Measurements from ENCODE around the gene EWSR1. TPM values are rescaled to one million over a fixed set of nuclear protein-coding genes. Genes with fewer than 3 reads are reported as not detected.

Gene EWSR1
- total RNA-seq, 1 experiment from 2014 or later, result 462 TPM

- Histone ChIP-seq H2BK12ac (ENCODE audit: insufficient read length, low read depth, low read length) (no peak overlapping the region), H2BK120ac (ENCODE audit: low read depth, low read length, poor library complexity, severe bottlenecking) (no peak overlapping the region), H4K8ac (replicated peaks; ENCODE audit: insufficient read length, low read depth, low read length) (no peak overlapping the region), H2AFZ (ENCODE audit: low read length) (no peak overlapping the region), H3K14ac (ENCODE audit: insufficient read depth, low read length) (no peak overlapping the region), H3K9me3 (ENCODE audit: control insufficient read depth, low read depth, low read length) (no peaks in the 10 kb centered on the region), H2AK5ac (ENCODE audit: insufficient read length, low read length) (no peak overlapping the region), H2BK15ac (ENCODE audit: low read depth, low read length) (no peak overlapping the region), H4K91ac (ENCODE audit: insufficient read length, low read depth, low read length) (no peak overlapping the region), H3K79me2 (ENCODE audit: insufficient read depth, low read length) (no peaks in the 10 kb centered on the region), H3K18ac (ENCODE audit: insufficient read length, low read depth, low read length) (no peak overlapping the region), H4K5ac (ENCODE audit: insufficient read length, low read depth, low read length) (no peak overlapping the region), H4K20me1 (ENCODE audit: control insufficient read depth, insufficient read depth, insufficient read length) (no peaks in the 10 kb centered on the region), H3K23ac (ENCODE audit: insufficient read length, low read depth, low read length) (no peak overlapping the region), H3K4me1 (ENCODE audit: insufficient read depth, low read length) (no peaks in the 10 kb centered on the region), H3K79me1 (ENCODE audit: insufficient read depth, low read depth, low read length, poor library complexity, severe bottlenecking) (no peaks in the 10 kb centered on the region), H2BK5ac (ENCODE audit: insufficient read length, low read length) (no peak overlapping the region), H3K23me2 (ENCODE audit: insufficient read length, low read depth, low read length, poor library complexity, severe bottlenecking) (no peaks in the 10 kb centered on the region), H3K4ac (ENCODE audit: low read depth, low read length) (no peak overlapping the region), H3K9ac (ENCODE audit: extremely low read depth, insufficient read length, low read length) (no peak overlapping the region), H3K27me3 (ENCODE audit: insufficient read depth, low read length) (no peaks in the 10 kb centered on the region), H3K56ac (ENCODE audit: insufficient read length, low read depth, low read length) (no peak overlapping the region), H3T11ph (ENCODE audit: low read length) (no peak overlapping the region), H2BK20ac (ENCODE audit: low read depth, low read length, poor library complexity, severe bottlenecking) (no peak overlapping the region), H3K27ac (ENCODE audit: insufficient read length, low read depth, low read length) (no peak overlapping the region), H3K4me2 (ENCODE audit: insufficient read depth, insufficient read length, low read length) (no peak overlapping the region)
- no CpG with 5 or more reads among the region's 8 CpGs for WGBS (ENCODE audit: extremely low coverage, insufficient read length, low lambda C conversion rate)
- Mint-ChIP-seq H3K4me3 (no peak overlapping the region), H3K36me3 (ENCODE audit: insufficient read depth in 1 of 3, low read depth in 3 of 3) (peaks cover 3 to 12% (median 4%) of the 10 kb centered on the region in 3 experiments; a peak in 5 of 7 replicates), H3K27ac (no peak overlapping the region), H3K27me3 (ENCODE audit: low read depth) (0 out of 2 replicates have a peak, but pooled peaks cover 1% of the 10 kb centered on the region), H3K9me3 (no peaks in the 10 kb centered on the region), H3K4me1 (peaks cover 0 to 7% of the 10 kb centered on the region in 2 experiments; a peak in 2 of 4 replicates)
- no peak for TF ChIP-seq CTCF (conservative IDR thresholded peaks at IDR 0.05)
- DNase-seq, result no peak
Measured at GRCh38 chr22:29257751-29258181, 10.3 kb upstream of the EWSR1 start.
